ENCODE results near the gene YJU2.
"Not testable (repeated sequence)": the region's sequence is repeated elsewhere in the genome, so short reads cannot be mapped to it uniquely, and the experiment has no call there.

Gene YJU2

GRCh38 chr19:4229179-4229931, 17.5 kb upstream of the YJU2 start, which contains the start of gene EBI3:
Gene EBI3, plus strand, starts transcription at chr19:4229523. Its CDS starts 28 bp downstream, at chr19:4229551.
- FAIRE-seq: no peak

GRCh38 chr19:4230237-4230636, 16.6 kb upstream of the YJU2 start:
- not testable (repeated sequence) for FAIRE-seq

GRCh38 chr19:4231521-4231920, 15.4 kb upstream of the YJU2 start:
- not testable (repeated sequence) for FAIRE-seq

GRCh38 chr19:4232139-4232538, 14.7 kb upstream of the YJU2 start:
- not testable (repeated sequence) for FAIRE-seq

GRCh38 chr19:4232614-4233281, 14.1 kb upstream of the YJU2 start:
- no peak for FAIRE-seq

- FAIRE-seq: no peak
Observed at GRCh38 chr19:4233282-4233853, 13.5 kb upstream of the YJU2 start.

GRCh38 chr19:4234142-4234861, 12.6 kb upstream of the YJU2 start:
- no peak for FAIRE-seq

- no peak for FAIRE-seq
Observed at GRCh38 chr19:4234862-4235201, 12.0 kb upstream of the YJU2 start.

GRCh38 chr19:4237510-4237909, 9.4 kb upstream of the YJU2 start:
- FAIRE-seq: not testable (repeated sequence)

- no peak for FAIRE-seq
Observed at GRCh38 chr19:4238831-4239230, 8.0 kb upstream of the YJU2 start.

GRCh38 chr19:4241824-4242430, 5.0 kb upstream of the YJU2 start:
- no peak for FAIRE-seq

GRCh38 chr19:4245938-4246337, 942 bp upstream of the YJU2 start:
- not testable (repeated sequence) for FAIRE-seq

GRCh38 chr19:4256563-4256962, 9.7 kb downstream of the YJU2 start:
- FAIRE-seq: no peak

GRCh38 chr19:4257025-4257424, 10.1 kb downstream of the YJU2 start:
- FAIRE-seq: no peak

GRCh38 chr19:4258181-4258580, 11.3 kb downstream of the YJU2 start:
- FAIRE-seq: no peak

- no peak for FAIRE-seq
Observed at GRCh38 chr19:4260613-4261191, 13.8 kb downstream of the YJU2 start.

GRCh38 chr19:4264812-4265211, 17.9 kb downstream of the YJU2 start:
- FAIRE-seq: no peak

GRCh38 chr19:4266253-4267000, 19.5 kb downstream of the YJU2 start:
- no peak for FAIRE-seq

- no peak for FAIRE-seq
Observed at GRCh38 chr19:4267101-4267900, 20.4 kb downstream of the YJU2 start.

- no peak for FAIRE-seq
Observed at GRCh38 chr19:4267901-4268815, 21.3 kb downstream of the YJU2 start.

All from A204.1 (cell line).